Esophagus muscularis mucosa (tissue), 3 donors: ENCODE measurements around the gene CALR.

ENCODE experiments used
- POLR2A ChIP-seq: fragments of 450-650 bp; IDR thresholded peaks from one replicate; pipeline ENCODE4 v1.6.1; 2017; ENCODE audit warnings: antibody characterized with exemption, moderate library complexity, mild to moderate bottlenecking, low read depth
- POLR2AphosphoS5 ChIP-seq, 2 donors: sonication (generic); formaldehyde crosslinking; IDR thresholded peaks; one replicate each; pipeline ENCODE4 v1.6.1; 2017; ENCODE audit warnings: antibody characterized with exemption in 2 of 2
- TF ChIP-seq, protein P1 (sequence below), 3 experiments: fragments of 200-600 bp in 2 of 3; fragments of 450-650 bp in 1 of 3; sonication (generic) in 2 of 3; IDR thresholded peaks; one replicate each; pipeline ENCODE4 v1.5.1; 2017 to 2019; ENCODE audit warnings: antibody characterized with exemption in 3 of 3, mild to moderate bottlenecking in 2 of 3, moderate library complexity in 1 of 3

DNA sequence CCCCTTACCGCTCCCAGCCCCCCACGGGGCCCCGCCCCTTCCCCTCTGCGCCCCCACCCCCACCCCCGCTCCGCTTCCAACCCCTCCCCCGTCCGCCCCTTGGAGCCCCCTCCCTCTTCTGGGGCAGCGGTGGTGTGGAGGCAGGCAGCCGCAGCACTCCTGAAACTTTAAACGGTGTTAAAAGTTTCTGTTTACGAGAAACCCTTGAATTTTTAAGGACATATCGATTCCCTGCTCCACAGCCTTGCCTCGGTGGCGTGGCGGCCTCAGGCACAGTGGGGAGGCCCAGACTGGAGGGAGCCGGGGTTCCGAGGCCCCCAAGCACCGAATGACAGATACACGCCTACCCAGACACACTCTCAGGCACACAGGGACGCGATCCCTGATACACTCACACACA, 52.0 kb downstream of the CALR start:
- TF ChIP-seq, protein P1, sequence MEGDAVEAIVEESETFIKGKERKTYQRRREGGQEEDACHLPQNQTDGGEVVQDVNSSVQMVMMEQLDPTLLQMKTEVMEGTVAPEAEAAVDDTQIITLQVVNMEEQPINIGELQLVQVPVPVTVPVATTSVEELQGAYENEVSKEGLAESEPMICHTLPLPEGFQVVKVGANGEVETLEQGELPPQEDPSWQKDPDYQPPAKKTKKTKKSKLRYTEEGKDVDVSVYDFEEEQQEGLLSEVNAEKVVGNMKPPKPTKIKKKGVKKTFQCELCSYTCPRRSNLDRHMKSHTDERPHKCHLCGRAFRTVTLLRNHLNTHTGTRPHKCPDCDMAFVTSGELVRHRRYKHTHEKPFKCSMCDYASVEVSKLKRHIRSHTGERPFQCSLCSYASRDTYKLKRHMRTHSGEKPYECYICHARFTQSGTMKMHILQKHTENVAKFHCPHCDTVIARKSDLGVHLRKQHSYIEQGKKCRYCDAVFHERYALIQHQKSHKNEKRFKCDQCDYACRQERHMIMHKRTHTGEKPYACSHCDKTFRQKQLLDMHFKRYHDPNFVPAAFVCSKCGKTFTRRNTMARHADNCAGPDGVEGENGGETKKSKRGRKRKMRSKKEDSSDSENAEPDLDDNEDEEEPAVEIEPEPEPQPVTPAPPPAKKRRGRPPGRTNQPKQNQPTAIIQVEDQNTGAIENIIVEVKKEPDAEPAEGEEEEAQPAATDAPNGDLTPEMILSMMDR (IDR thresholded peaks at IDR 0.05), result no peak
- TF ChIP-seq POLR2AphosphoS5 (IDR thresholded peaks at IDR 0.05), result no peak
- TF ChIP-seq POLR2A, result no peak
